Measurements from ENCODE around the gene SALL1.

Gene SALL1

GRCh38 chr16:51095084-51095881 lies 55.8 kb downstream of the SALL1 start:
- Histone ChIP-seq H2BK5ac (ENCODE audit: low read depth, low read length, poor library complexity) (no peak overlapping the region), H3K4me3 (ENCODE audit: low read depth, low read length) (no peak overlapping the region), H3K4ac (ENCODE audit: low read depth, low read length) (no peak overlapping the region), H4K91ac (ENCODE audit: low read depth, low read length) (no peak overlapping the region), H4K12ac (ENCODE audit: low read depth, low read length) (no peak overlapping the region), H2AK5ac (ENCODE audit: low read length) (no peak overlapping the region), H3K27ac (ENCODE audit: low read depth, low read length) (no peak overlapping the region), H3K23ac (ENCODE audit: low read length) (no peak overlapping the region), H2BK12ac (ENCODE audit: low read length) (no peak overlapping the region), H4K8ac (ENCODE audit: low read depth, low read length) (no peak overlapping the region), H3K4me1 (ENCODE audit: control insufficient read depth in 1 of 2, insufficient read depth in 2 of 2, low read length in 2 of 2) (no peaks in the 10 kb centered on the region), H3K79me1 (ENCODE audit: low read length) (no peaks in the 10 kb centered on the region), H3K27me3 (ENCODE audit: insufficient read depth, low read length) (no peaks in the 10 kb centered on the region), H3K79me2 (ENCODE audit: control insufficient read depth, insufficient read depth, low read length, poor library complexity) (no peaks in the 10 kb centered on the region), H3K14ac (ENCODE audit: low read length) (no peak overlapping the region), H3K9me3 (ENCODE audit: insufficient read depth, low read depth, low read length) (no peaks in the 10 kb centered on the region), H3K18ac (ENCODE audit: low read length) (no peak overlapping the region), H3K36me3 (ENCODE audit: control insufficient read depth in 1 of 2, insufficient read depth in 2 of 2, low read length in 2 of 2) (no peaks in the 10 kb centered on the region), H2AFZ (ENCODE audit: insufficient read depth, low read length, poor library complexity) (no peak overlapping the region), H2BK120ac (ENCODE audit: insufficient read depth, low read length, poor library complexity) (no peak overlapping the region), H3K9ac (ENCODE audit: low read length) (no peak overlapping the region), H3K4me2 (ENCODE audit: low read length) (no peak overlapping the region)
- no CpG with 5 or more reads among the region's 20 CpGs for WGBS (ENCODE audit: extremely low coverage, insufficient coverage, insufficient read length)
- DNase-seq = no peak

DNA sequence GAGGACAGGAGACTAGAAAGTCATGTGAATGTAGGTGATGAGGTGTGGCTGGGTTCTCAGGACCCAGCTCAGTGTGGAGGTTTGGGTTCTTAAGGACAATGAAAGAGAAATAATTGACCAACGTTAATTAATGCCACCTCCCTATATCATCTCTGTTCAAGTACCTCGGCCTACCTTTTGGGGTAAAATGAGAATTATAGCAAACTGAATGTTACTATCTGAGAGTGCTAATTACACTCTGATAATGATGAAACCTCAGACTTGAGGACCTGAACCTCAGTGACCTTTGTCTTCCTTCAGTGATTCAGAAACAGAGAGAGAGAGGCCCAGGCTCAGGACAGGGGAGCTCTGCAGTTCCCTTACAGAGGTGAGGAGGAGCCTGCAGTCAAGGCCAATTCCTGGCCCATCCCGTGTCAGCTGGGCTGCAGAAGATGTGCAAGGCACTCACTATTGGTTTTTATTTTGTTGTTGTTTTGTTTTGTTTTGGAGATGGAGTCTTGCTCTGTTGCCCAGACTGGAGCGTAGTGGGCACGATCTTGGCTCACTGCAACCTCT lies 57.3 kb downstream of the SALL1 start:
- Histone ChIP-seq H4K8ac (ENCODE audit: low read depth, low read length) (no peak overlapping the region), H2AK5ac (ENCODE audit: low read length) (no peak overlapping the region), H2AFZ (ENCODE audit: insufficient read depth, low read length, poor library complexity) (no peak overlapping the region), H2BK12ac (ENCODE audit: low read length) (no peak overlapping the region), H2BK120ac (ENCODE audit: insufficient read depth, low read length, poor library complexity) (no peak overlapping the region), H4K12ac (ENCODE audit: low read depth, low read length) (no peak overlapping the region), H3K14ac (ENCODE audit: low read length) (no peak overlapping the region), H3K27ac (ENCODE audit: low read depth, low read length) (no peak overlapping the region), H2BK5ac (ENCODE audit: low read depth, low read length, poor library complexity) (no peak overlapping the region), H3K36me3 (ENCODE audit: control insufficient read depth in 1 of 2, insufficient read depth in 2 of 2, low read length in 2 of 2) (no peaks in the 10 kb centered on the region), H3K4me1 (ENCODE audit: control insufficient read depth in 1 of 2, insufficient read depth in 2 of 2, low read length in 2 of 2) (no peaks in the 10 kb centered on the region), H3K27me3 (ENCODE audit: insufficient read depth, low read length) (no peaks in the 10 kb centered on the region), H3K4me2 (ENCODE audit: low read length) (no peak overlapping the region), H3K4me3 (ENCODE audit: low read depth, low read length) (no peak overlapping the region), H3K79me1 (ENCODE audit: low read length) (no peaks in the 10 kb centered on the region), H4K91ac (ENCODE audit: low read depth, low read length) (no peak overlapping the region), H3K4ac (ENCODE audit: low read depth, low read length) (no peak overlapping the region), H3K18ac (ENCODE audit: low read length) (no peak overlapping the region), H3K9ac (ENCODE audit: low read length) (no peak overlapping the region), H3K79me2 (ENCODE audit: control insufficient read depth, insufficient read depth, low read length, poor library complexity) (no peaks in the 10 kb centered on the region), H3K23ac (ENCODE audit: low read length) (no peak overlapping the region), H3K9me3 (ENCODE audit: insufficient read depth, low read depth, low read length) (no peaks in the 10 kb centered on the region)
- DNase-seq = no peak
- WGBS (ENCODE audit: extremely low coverage, insufficient coverage, insufficient read length) = no CpG with 5 or more reads among the region's 5 CpGs
